GM19328 (cell line): ENCODE results near the gene CCL11.
"Not testable (repeated sequence)": the region's sequence is repeated elsewhere in the genome, so short reads cannot be mapped to it uniquely, and the experiment has no call there.

Source experiments
- ATAC-seq: cut with Tn5 transposase; IDR thresholded peaks from one replicate; pipeline ENCODE4 v1.9.1; 2021; ENCODE audit warnings: mild to moderate bottlenecking, moderate library complexity; ENCODE audit not compliant: unreplicated experiment

Gene CCL11

DNA sequence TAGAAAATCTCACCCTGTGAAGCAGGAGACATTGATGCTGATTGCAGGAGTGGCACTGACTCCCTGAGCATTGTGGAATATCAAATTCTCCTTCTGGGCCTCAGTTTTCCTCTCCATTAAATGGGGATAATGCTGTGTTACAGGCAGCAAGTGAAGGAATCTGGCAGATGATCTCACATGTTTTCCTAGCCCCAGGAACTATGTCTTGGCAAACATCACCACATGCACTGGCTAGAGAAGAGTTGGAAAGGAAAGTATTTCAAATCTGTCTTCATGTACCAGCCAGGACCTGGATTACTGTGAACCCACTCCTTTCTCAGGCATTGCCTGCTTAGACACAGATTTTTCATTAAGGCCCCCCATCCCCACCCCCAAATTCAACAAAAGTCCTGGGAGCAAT is 20.1 kb downstream of the CCL11 start:
- ATAC-seq: no peak

DNA sequence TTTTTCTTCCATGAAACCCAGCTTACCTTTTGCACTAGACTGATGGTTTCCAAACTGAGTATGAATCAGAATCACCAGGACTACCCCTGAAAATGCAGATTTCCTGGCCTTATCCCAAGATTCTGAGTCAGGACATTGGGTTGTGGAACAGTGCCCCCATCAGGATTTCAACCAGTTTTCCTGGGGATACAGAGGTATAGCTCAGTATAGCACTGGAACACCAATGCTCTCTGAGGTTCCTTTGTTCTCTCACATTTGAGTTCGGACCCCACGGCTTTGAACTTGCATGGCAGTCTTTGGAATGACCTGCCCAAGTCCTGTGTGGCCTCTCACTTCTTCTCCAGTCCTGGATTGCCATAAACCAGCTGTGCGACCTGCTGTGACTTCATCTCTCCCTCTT is 20.9 kb downstream of the CCL11 start:
- no peak for ATAC-seq

DNA sequence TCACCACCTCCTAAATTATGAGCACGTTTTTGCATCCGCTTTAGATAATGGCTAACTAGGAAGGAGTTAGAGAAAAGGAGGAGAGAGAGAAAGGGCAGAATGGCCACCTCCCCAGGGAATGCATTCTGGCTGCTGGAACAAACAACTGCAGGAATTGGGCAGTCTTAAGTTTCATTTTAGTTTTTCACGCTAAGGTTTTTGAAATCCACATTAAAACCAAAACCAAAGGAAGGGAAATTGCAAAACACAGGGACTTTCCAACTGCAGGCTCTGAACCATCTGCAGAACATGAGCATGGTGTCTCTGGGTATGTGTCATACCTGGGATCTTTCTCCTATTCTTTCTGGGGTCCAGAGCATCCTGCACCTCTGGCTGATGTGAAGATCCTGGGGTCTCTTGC is 21.6 kb downstream of the CCL11 start:
- ATAC-seq: no peak

GRCh38 chr17:34308371-34308770 is 22.8 kb downstream of the CCL11 start:
- ATAC-seq: no peak

- ATAC-seq: no peak
Measured at GRCh38 chr17:34311291-34311690, 25.7 kb downstream of the CCL11 start.

DNA sequence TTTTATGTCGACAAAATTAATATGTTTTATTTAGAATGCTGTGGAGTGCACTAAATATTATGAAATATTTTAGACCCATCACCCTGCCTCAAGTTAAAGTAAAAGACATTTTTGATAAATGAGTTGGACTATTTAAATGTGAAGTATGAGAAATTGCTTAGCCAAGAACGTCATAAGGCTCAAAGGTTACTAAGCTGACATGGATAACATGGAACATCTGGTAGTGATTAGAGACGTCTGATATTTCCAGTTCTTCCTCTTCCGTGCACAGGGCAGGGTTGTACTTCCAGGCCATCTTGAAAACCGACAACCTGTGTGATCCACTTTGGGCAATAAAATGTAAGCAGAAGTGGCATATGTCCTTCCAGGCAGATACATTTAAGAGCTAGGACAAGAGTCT is 26.5 kb downstream of the CCL11 start:
- ATAC-seq: no peak

- ATAC-seq: no peak
Measured at GRCh38 chr17:34313164-34313563, 27.6 kb downstream of the CCL11 start.

DNA sequence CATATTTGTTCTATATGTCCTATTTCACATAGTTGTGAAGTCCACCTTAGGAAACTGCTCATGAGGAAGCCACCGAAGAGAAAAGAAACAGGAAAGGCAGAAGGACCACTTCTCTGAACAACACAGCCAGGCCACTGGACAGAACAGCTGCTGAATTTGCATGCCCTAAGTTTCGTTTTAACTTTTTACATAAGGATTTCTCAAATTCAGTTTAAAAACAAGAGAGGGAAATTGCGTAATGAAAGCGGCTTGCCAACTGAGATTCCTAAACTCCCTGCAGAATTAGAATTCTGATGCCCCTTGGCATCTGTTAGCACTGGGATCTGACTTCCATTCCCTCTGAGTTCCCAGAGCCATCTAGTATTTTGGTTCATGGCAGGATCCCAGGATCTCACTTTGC is 28.7 kb downstream of the CCL11 start:
- no peak for ATAC-seq

DNA sequence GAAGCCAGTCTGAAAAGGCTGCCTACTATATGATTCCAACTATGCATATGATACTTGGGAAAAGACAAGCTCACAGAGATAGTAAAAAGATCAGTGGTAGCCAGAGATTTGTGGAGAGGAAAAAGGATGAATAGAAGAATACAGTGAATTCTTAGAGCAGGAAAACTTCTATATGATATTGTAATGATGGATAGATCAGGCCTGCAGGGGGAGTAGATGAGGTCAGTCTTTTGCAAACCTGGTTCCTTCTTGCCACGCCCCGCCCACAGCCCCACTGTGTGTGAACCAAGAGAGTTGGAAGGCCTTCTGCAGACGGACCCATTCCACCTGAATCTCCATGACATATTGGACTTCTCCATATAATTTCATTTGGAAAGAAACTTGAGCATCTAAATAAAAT is 32.9 kb downstream of the CCL11 start:
- ATAC-seq: no peak

GRCh38 chr17:34319039-34319483 is 33.5 kb downstream of the CCL11 start, which contains the start of gene CCL8:
Gene CCL8 (plus strand): TSS chr17:34319435. CDS start chr17:34319502, 67 bp downstream.
- ATAC-seq: no peak

DNA sequence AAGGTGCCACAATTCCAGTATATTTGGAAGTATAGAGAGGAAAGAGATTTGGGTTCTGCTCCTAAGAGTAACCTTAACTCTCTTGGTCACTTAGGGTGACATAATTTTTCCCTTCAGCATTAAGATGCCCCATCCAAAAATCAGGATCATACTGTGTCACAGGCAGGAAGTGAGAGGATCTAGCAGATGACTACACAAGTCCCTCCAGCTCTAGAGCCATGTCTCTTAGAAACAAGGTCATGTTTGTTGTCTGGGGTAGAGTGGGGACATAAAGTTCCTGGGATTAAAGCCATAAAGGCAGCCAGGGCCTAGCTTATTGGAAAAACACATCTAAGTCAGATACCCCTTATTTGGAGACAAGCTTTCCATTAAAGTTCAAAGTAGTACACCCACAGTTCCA is 36.4 kb downstream of the CCL11 start:
- no peak for ATAC-seq

- not testable (repeated sequence) for ATAC-seq
Measured at GRCh38 chr17:34327580-34327979, 42.0 kb downstream of the CCL11 start.

DNA sequence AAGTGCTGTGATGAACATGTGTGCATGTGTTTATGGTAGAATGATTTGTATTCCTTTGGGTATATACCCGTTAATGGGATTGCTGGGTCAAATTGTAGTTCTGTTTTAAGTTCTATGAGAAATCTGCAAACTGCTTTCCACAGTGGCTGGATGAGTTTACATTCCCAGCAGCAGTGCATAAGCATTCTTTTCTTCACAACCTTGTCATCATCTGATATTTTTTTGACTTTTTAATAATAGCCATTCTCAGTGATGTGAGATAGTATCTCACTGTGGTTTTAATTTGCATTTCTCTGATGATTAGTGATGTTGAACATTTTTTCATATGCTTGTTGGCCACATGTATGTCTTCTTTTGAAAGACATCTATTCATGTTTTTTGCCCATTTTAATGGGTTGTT is 52.2 kb downstream of the CCL11 start:
- ATAC-seq: no peak
